GM19452 (cell line): ENCODE data around the gene OR4D9.
"Not testable (repeated sequence)": the region's sequence is repeated elsewhere in the genome, so short reads cannot be mapped to it uniquely, and the experiment has no call there.

Experiments
- ATAC-seq: cut with Tn5 transposase; IDR thresholded peaks from one replicate; pipeline ENCODE4 v1.9.1; 2021; ENCODE audit not compliant: unreplicated experiment

OR4D9 gene

DNA sequence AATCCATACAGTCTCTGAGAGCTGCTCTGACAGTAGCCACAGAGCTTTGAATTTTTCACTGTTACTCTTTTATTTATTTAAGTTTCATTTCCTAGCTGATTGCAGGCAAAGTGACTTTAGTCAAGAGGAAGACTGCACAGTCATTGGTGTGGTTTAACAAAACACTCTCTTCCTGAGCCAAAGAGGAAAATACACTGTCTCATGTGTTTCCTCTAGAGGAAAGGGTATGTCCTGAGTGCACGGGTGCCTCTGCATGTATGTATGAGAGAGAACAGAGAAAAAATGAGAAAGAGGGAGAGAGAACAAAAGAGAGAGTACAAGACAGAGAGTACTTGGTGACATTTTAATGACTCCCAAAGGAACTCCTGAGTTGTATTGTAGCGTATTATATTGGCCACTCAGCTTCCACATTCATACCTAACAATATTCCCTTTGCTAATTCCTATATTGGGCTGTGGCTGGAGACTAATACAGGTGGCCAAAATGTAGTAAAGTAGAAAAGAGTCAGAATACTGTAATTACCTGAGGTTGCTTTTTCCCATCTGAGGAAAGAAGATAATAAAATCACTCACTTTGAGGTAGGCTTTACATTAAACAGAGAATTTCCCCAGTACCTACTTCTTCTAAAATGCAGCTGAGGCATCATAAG lies at the start of gene OR4D9:
Gene OR4D9 (plus strand): TSS at position 599 of the 649 bp plus-strand sequence. CDS start 3,374 bp downstream, outside the sequence.
- no peak for ATAC-seq

DNA sequence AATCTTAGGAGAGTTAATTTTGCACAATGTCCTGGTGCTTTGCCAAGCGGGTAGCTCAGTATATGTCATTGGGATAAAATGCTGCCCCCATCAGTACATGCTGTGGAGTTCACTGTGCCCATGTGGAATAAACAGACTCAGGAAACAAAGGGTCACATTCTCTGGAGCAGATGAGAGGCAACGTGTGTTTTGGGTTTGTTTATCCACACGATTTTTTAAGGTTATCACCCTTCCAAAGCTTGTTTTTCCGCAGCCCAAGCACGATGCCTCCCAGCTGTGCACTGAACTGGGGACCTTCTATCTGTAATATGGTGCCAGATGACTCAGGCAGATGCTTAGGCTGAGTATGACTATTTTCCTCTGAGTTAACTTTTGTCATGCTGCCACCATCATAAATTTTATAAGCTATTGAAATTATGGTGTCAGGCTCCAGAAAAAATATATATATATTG lies 48.1 kb upstream of the OR4D9 start:
- no peak for ATAC-seq

DNA sequence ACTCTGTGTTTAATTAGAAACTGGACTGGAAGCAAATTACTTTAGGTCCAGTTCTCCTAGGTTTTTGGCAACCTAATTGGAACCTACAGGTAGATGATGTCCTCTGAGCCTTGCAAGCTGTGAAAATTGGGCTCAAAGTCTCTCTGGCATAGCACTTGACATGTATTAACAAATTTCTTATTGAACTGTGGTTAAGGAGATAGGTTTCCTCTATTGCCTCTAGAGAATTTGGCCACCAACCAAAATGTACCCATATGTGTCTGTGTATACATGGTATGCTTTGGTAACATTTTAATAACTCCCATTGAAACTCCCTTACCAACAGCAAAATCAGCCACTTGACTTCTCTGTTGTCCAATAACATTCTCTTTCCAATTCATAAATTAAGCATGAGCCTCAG lies 38.3 kb upstream of the OR4D9 start, which contains the start of gene OR4D10:
Gene OR4D10 (plus strand): TSS at position 301 of the 400 bp plus-strand sequence. CDS start 4,115 bp downstream, outside the sequence.
- ATAC-seq: no peak

DNA sequence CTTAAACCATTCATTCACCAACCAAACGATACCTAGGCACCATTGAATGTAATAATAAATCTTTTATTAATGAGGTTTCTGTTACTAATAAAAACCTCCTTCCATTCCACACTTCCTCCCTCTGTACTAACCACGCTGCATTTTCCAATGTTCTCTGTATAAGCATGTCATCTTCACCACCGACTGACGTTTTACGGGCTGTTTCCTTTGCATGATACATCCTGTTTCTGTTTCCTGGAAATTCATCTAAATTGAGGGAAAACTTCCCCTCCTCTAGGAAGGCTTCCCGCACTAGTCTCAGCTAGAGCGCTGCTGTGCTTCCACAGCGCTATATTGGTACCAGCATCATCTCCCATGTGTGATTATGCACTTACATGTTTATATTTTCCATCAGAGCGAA lies 36.2 kb upstream of the OR4D9 start:
- no peak for ATAC-seq

DNA sequence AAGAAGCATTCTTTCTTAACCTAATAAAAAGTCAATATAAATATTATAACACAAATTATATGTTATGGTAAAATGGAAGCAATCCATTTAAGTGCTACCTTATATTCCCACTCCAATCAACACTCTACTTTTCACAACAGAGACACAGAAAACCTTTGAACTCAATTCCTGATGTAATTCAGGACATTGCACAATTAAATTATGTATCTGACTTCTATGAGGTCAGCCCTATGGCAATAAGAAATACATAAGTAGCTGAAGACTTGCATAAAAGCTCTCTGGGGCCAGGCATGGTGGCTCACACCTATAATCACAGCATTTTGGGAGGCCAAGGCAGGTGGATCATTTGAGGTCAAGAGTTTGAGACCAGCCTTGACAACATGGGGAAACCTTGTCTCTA lies 31.4 kb upstream of the OR4D9 start:
- ATAC-seq: no peak

DNA sequence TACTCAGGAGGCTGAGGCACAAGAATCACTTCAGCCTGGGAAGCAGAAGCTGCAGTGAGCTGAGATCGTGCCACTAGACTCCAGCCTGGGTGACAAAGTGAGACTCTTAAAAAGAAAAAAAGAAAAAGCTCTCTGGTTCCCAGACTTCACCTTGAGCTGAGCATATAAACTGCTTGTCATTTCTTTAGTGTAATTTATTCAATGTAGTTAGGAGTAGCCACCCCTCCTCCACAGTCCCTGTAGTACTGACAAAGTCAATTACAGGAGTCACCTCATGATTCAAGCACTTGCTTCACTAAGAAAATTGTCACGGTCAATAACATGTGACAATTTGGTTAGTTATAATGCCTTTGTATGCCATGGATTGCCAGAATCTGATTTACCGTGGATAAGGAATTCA lies 31.0 kb upstream of the OR4D9 start:
- ATAC-seq: no peak

DNA sequence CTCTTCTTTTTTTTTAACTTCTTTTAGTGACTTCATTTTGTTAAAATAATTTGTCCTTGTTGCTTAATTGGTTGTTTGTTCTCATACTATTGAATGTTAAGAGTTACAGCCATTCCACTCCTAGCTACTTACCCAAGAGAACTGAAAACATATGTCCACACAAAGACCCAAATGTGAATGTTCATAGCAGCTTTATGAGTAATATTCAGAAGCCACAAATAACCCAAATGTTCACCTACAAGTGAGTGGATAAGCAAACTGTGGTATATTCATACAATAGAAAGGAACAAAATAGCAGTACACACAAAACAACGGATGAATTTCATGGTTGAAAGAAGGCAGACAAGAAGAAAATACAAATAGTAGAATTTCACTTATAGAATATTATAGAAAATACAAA lies 9.4 kb upstream of the OR4D9 start:
- ATAC-seq: no peak

DNA sequence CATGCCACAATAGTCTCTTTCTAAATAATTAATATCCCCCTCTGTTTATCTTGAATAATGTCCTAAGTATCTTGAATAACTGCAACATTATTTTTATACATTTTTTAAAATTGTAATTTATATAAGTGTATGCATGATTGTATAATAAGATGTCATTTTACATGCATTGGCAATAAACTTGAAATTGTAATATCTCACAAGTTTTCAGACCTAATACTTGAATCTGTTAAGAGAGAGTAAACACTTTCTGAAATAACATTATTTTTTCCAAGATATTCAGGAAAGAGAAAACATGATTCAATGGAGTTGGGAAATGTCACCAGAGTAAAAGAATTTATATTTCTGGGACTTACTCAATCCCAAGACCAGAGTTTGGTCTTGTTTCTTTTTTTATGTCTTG lies 8.1 kb upstream of the OR4D9 start, which contains the start of gene OR4D11:
Gene OR4D11 (plus strand): TSS at position 301 of the 400 bp plus-strand sequence. CDS start 0 bp downstream, at position 301.
- ATAC-seq: no peak

DNA sequence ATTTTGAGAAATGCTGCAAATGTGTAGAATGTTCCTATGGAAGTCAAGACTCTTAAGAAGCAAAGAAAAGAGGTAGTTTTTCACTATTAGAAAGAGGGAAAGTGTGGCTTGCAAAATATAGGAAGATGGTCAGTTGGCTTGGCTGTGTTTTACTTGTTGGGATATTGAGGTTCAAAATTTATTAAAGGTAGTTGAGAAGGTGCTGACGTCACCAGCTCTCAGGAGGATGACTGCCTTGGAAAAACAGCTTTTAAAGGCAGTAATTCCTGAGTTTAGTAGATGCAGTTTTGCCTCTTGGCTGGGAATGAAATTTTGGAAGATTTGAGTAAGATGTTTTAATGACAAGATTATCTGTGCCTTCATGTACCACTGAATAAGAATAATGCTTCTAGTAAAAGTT lies 336 bp downstream of the OR4D9 start:
- ATAC-seq: no peak

DNA sequence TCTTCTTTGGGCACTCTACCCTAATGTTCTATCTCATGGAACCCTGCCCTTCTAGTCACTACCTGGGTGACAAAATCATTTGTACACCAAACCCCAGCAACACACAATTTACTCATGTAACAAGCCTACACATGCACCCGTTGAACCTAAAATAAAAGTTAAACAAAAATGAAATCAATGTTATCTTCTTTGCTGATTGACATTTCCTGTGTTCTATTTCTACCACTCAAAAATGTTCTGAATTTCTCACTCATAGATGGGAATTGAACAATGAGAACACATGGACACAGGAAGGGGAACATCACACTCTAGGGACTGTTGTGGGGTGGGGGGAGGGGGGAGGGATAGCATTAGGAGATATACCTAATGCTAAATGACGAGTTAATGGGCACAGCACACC lies 8.8 kb downstream of the OR4D9 start:
- ATAC-seq: not testable (repeated sequence)

DNA sequence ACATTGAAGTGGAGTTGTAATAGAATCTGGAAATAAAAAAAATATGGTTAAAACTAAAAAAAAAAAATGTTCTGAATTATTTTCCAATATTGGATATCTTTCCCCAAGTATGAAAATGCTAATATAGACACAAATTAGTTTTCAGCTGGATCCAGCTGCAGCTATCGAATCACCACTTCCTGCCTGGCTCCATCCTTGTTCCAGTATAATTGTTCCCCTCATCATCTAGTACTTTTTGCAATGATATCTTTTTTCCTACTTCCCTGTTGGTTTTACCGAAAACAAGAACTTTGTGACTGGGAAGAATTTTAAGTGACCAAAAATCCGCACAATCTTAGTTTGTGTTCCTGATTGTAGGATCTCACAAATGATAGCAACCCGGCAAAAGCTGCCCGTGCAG lies 9.4 kb downstream of the OR4D9 start:
- ATAC-seq: no peak

DNA sequence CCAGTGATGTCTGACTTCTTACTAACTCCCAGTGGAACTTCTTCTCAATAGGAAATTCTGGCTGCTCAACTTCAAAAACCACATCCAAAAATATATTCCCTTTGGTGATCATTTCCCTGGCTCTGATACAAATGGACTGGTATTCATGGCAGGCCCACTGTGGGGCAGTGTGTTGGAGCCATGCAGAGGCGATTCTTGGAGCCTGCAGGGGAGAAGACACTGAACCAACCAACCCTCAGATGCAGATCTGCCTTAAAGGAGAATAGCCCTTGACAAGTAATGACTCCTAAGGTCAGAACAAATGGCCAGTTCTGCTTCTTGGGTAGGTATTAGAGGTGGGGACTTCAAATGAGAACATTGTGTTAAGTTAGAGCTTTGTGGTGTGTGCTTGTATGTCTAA lies 12.2 kb downstream of the OR4D9 start:
- no peak for ATAC-seq

DNA sequence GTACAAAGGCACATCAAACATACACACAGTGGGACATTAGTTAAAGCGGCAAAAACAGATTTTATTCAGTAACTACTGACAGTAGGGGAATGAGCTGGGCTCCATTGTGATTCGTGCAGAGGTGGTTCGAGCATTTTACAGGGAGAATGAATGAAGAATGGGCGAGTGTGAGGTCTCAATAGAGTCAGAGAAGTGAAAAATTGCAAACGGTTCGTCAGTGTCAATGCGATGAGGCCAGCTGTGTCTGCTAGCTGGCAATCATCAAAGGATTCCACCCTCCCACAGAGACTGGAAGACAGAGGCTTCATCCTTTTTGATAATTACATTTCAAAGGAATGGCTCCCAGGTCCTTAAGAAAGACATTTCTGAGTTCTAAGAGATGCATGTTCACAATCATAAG lies 17.4 kb downstream of the OR4D9 start:
- ATAC-seq: no peak

DNA sequence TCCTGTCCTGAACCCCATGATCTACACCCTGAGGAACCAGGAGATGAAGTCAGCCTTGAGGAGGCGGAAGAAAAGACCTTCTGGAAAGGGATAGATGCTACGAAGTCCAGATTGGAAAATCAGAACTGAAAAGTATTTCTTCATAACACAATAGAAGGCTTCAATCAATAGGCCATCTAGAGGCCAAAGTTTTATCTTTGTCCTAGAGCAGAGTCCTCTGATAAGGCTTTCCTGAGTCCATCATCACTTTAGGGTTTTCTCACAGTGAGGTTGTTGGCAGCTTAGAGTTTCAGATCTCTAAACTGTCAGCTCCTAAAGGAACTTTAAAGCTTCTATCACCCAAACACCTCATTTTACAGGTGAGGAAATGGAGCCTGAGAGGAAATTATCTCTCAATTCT lies 21.3 kb downstream of the OR4D9 start:
- ATAC-seq: no peak

DNA sequence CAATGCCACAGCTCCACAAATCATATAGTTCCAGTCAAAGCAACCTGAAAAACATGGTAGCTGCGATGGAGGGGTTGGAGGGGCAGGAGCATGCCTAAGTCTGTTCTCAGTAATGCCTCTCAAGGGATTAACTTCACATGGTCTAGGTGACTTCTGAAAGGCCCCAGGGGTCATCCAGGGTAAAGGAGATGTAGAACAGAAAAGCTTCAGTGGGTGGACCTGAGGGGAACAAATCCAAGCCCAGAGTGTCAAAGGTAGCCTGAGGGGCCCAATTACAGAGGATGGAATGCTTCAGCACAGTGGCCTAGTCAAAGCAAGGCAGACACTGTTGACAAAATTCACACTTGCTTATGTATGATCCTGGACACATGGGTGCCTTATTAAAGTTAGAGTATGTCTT lies 23.3 kb downstream of the OR4D9 start:
- no peak for ATAC-seq

DNA sequence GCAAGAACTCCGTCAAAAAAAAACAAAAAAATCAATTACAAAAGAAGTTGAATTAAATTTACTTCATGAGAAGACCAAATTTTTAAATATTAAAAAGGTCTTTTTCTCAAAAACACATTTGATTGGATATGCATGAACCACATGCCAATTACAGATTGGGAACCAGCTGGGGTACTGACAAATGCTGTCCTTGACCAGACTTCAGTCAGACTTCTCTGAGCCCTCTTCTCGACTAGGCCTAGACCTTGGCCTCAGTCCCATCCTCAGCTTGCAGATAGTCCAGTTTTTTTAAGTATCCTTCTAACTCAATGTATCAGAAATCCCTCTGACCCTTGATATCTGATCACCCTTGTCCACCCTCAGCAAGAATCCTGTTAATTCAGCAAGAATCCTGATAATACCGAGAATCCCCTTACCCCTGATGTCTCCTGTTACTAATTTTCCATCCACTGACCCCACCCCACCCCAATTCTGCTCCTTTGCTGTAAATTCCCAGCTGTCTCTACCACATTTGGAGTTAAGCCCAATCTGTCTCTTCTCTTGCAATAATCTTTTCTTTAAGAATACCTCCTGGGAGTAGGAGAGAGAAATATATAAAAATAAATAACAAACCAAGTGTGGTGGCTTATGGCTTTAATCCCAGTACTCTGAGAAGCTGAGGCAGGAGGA lies 30.9 kb downstream of the OR4D9 start:
- ATAC-seq: no peak

DNA sequence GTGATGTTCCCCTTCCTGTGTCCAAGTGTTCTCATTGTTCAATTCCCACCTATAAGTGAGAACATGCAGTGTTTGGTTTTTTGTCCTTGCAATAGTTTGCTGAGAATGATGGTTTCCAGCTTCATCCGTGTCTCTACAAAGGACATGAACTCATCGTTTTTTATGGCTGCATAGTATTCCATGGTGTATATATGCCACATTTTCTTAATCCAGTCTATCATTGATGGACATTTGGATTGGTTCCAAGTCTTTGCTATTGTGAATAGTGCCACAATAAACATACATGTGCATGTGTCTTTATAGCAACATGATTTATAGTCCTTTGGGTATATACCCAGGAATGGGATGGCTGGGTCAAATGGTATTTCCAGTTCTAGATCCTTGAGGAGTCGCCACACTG lies 32.4 kb downstream of the OR4D9 start:
- not testable (repeated sequence) for ATAC-seq

DNA sequence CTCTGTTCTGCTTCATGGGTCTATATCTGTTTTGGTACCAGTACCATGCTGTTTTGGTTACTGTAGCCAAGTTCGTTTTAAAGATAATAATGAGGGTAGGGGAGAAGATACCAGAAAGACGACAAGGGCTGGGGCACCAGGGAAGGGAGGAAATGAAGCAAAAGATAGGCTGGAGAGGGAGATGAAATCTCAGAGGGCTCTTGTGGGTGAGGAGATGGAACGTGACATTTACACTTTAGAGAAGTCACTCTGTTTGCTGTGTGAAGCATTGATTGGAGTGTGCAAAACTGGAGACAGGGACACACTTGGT lies 33.5 kb downstream of the OR4D9 start:
- no peak for ATAC-seq

DNA sequence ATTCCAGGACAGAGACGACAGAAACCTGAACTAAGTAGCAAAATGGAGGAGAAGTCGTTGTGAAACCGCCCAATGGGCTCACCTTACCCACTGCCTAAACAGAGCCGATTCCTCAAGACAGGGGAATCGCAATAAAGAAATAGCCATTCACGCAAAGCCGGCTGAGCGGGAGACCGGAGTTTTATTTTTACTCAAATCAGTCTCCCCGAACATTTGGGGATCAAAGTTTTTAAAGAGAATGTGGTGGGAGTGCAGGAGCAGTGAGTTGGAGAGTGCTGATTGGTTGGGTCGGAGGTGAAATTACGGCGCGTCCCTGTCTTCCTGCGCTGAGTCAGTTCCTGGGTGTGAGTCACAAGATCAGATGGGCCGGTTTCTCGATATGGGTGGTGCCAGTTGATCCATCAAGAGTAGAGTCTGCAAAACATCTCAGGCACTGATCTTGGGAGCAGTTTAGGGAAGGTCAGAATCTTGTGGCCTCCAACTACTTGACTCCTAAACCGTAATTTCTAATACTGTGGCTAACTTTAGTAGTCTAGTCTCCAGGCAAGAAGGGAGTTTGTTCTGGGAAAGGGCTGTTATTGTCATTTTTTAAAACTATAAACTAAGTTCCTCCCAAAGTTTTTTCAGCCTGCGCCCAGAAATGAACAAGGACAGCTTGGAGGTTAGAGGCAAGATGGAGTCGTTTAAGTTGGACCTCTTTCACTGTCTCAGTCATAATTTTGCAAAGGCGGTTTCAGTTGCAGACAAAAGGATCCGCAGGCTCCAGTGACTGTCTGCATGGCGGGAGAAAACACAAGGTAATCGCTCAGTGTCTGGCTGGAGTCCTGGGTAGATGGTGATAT lies 34.1 kb downstream of the OR4D9 start:
- no peak for ATAC-seq

DNA sequence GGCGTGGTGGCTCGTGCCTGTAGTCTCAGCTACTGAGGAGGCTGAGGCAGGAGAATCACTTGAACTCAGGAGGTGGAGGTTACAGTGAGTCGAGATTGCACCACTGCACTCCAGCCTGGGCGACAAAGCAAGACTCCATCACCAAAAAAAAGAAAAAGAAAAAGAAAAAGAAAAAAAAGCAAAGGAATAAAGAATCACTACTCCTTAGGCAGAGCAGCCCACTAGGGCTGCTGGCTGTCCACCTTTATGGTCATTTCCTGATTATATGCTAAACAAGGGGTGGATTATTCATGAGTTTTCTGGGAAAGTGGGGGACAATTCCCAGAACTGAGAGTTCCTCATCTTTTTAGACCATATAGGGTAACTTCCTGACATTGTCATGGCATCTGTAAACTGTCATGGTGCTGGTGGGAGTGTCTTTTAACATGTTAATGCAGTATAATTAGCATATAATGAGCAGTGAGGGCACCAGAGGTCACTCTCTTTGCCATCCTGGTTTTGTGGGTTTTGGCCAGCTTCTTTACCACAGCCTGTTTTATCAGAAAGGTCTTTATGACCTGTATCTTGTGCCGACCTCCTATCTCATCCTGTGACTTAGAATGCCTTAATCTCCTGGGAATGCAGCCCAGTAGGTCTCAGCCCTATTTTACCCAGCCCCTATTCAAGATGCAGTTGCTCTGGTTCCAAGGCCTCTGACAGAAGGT lies 36.4 kb downstream of the OR4D9 start:
- not testable (repeated sequence) for ATAC-seq

DNA sequence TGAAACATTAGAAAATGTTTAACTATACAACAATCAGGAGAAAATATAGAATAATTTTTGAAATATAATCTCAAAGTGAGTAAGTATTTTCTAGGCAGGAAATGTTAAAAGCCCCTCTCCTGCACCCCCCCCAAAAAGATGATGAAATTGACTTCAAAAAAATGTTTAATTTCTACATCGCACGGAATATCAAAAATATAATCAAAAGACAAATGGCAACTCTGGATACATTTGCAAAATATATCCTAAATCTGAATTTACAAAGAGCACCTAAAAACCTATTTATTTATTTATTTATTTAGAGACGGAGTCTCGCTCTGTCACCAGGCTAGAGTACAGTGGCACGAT lies 36.9 kb downstream of the OR4D9 start:
- ATAC-seq: no peak
